RWPE1 (cell line): ENCODE results near the gene ZNF556.

ENCODE experiments used
- CTCF ChIA-PET: fragments of 350-600 bp; sonication (Branson Sonifier 250); formaldehyde crosslinking; extraction: SDS; loops from one replicate; lab custom pipeline; 2021; lab: Yijun Ruan, JAX
- POLR2A ChIA-PET: fragments of 400-600 bp; formaldehyde crosslinking; extraction: SDS; loops from one replicate; lab custom pipeline; 2020; ENCODE audit warnings: antibody characterized with exemption; ENCODE audit not compliant: low non-redundant PET; lab: Yijun Ruan, JAX
- DNase-seq: peaks from one replicate; pipeline ENCODE4 v3.0.0; 2012; ENCODE audit warnings: low spot score
- H3K27ac ChIP-seq: fragments of 450-650 bp; 2 replicates; pipeline ENCODE4 v1.5.1; 2017
- CTCF ChIP-seq: fragments of 450-650 bp; conservative IDR thresholded peaks from 2 replicates; pipeline ENCODE4 v1.5.1; 2017; ENCODE audit warnings: low read depth, mild to moderate bottlenecking

The ZNF556 gene

GRCh38 chr19:2827022-2827421 is 40.1 kb upstream of the ZNF556 start:
- POLR2A ChIA-PET: no interaction called here
- no peak for TF ChIP-seq CTCF
- no peak for DNase-seq
- CTCF ChIA-PET: interaction anchor here (0.6 kb wide), 2 partner anchors 170 to 190 kb away, joined by 3 to 5 read pairs; no protein-coding TSS in a partner anchor
- no peak overlapping the region for H3K27ac ChIP-seq

GRCh38 chr19:2827840-2828489 is 39.2 kb upstream of the ZNF556 start:
- POLR2A ChIA-PET: no interaction called here
- H3K27ac ChIP-seq: no peak overlapping the region
- TF ChIP-seq CTCF: no peak
- CTCF ChIA-PET: interaction anchor here (0.6 kb wide), 1 partner anchor 191 kb away, joined by 5 read pairs; no protein-coding TSS in a partner anchor
- no peak for DNase-seq

GRCh38 chr19:2834294-2834871 is 32.8 kb upstream of the ZNF556 start:
- POLR2A ChIA-PET: no interaction called here
- no peak for DNase-seq
- CTCF ChIA-PET: no interaction called here
- TF ChIP-seq CTCF: no peak
- H3K27ac ChIP-seq: no peak overlapping the region

GRCh38 chr19:2837430-2837829 is 29.7 kb upstream of the ZNF556 start:
- no peak for DNase-seq
- TF ChIP-seq CTCF: no peak
- H3K27ac ChIP-seq: no peak overlapping the region
- ChIA-PET CTCF (interaction anchor here (0.6 kb wide), 1 partner anchor 38 kb away, joined by 4 read pairs; no protein-coding TSS in a partner anchor), POLR2A (no interaction called here)

- CTCF ChIA-PET: interaction anchor here (0.5 to 0.7 kb wide), 2 partner anchors 33 to 97 kb away, joined by 4 to 6 read pairs; no protein-coding TSS in a partner anchor
- peak; percentile 57 for TF ChIP-seq CTCF
- DNase-seq: peak; percentile 100
- H3K27ac ChIP-seq: peak within 1 kb of the TSS; percentile 86
- POLR2A ChIA-PET: interaction anchor here (0.6 kb wide), 1 partner anchor 60 kb away, joined by 3 read pairs; the partner anchor contains the start of gene ZNF57
These were observed 26.0 kb upstream of the ZNF556 start, which contains the start of gene ZNF555 for GRCh38 chr19:2840794-2841791. ZNF555 (plus strand) TSS chr19:2841475; CDS start chr19:2841573, 98 bp downstream.
